Measurements from ENCODE around the gene MAFG.

The MAFG gene

GRCh38 chr17:81907219-81908145, 20.1 kb downstream of the MAFG start:
- no peak for DNase-seq

GRCh38 chr17:81906476-81907218, 20.9 kb downstream of the MAFG start:
- no peak for DNase-seq

GRCh38 chr17:81905993-81906392, 21.5 kb downstream of the MAFG start:
- no peak for DNase-seq

- DNase-seq = no peak
These were observed 22.1 kb downstream of the MAFG start for GRCh38 chr17:81905424-81905875.

- no peak for DNase-seq
These were observed 22.7 kb downstream of the MAFG start for GRCh38 chr17:81904600-81905423.

- no peak for DNase-seq
These were observed 23.5 kb downstream of the MAFG start for GRCh38 chr17:81903896-81904599.

GRCh38 chr17:81903415-81903831, 24.1 kb downstream of the MAFG start:
- DNase-seq = no peak

- no peak for DNase-seq
These were observed 24.7 kb downstream of the MAFG start for GRCh38 chr17:81902653-81903414.

- DNase-seq = no peak
These were observed 25.4 kb downstream of the MAFG start, which contains the start of gene NPB for GRCh38 chr17:81902023-81902652. Gene NPB, plus strand, starts transcription at chr17:81902238. Its CDS starts 40 bp downstream, at chr17:81902278.

- no peak for DNase-seq
These were observed 26.1 kb downstream of the MAFG start for GRCh38 chr17:81901167-81902022.

- no peak for DNase-seq
These were observed 27.2 kb downstream of the MAFG start for GRCh38 chr17:81900181-81900820.

- DNase-seq = no peak
These were observed 27.9 kb downstream of the MAFG start for GRCh38 chr17:81899514-81900166.

GRCh38 chr17:81898885-81899284, 28.6 kb downstream of the MAFG start:
- no peak for DNase-seq

GRCh38 chr17:81898029-81898866, 29.3 kb downstream of the MAFG start:
- no peak for DNase-seq

GRCh38 chr17:81895400-81895799, 32.1 kb downstream of the MAFG start:
- no peak for DNase-seq

GRCh38 chr17:81891303-81891552, 36.3 kb downstream of the MAFG start:
- DNase-seq = no peak

GRCh38 chr17:81890447-81891302, 36.9 kb downstream of the MAFG start:
- no peak for DNase-seq

Data from CD4-positive, alpha-beta T cell treated with Interleukin-4 for 4 hours (primary cell).